CD14-positive monocyte (primary cell): ENCODE measurements around the gene TNIP1. TPM values are rescaled to one million over a fixed set of nuclear protein-coding genes. Genes with fewer than 3 reads are reported as not detected.

Experiments used
- DNase-seq, 3 donors: peaks; one replicate each; pipeline ENCODE4 v3.0.0-alpha.2; 2011 to 2022
- H2AFZ ChIP-seq: 2 replicates; pipeline ENCODE4 v1.6.0; 2012; ENCODE audit warnings: mild to moderate bottlenecking, low read depth, low read length, inconsistent platforms; ENCODE audit not compliant: insufficient read depth, poor library complexity, severe bottlenecking
- H3K27ac ChIP-seq, 2 donors: 1 replicate in 1 of 2; 2 replicates in 1 of 2; pipeline ENCODE4 v1.5.1; 2012 to 2013; ENCODE audit warnings: low read length in 2 of 2, control low read depth in 1 of 2, inconsistent platforms in 1 of 2, low read depth in 1 of 2, mild to moderate bottlenecking in 1 of 2
- H3K27me3 ChIP-seq, 2 donors: one replicate each; pipeline versions ENCODE4 v1.6.0 to v1.6.1; 2011 to 2013; ENCODE audit warnings: low read length in 2 of 2; ENCODE audit not compliant: control insufficient read depth in 2 of 2, insufficient read depth in 2 of 2
- H3K36me3 ChIP-seq, 2 donors: replicated peaks in 1 of 2; 1 replicate in 1 of 2; 2 replicates in 1 of 2; pipeline versions ENCODE4 v1.5.1 to v1.6.1; 2012 to 2013; ENCODE audit warnings: low read length in 2 of 2, control low read depth in 1 of 2, inconsistent platforms in 1 of 2, mild to moderate bottlenecking in 1 of 2; ENCODE audit not compliant: insufficient read depth in 2 of 2, control insufficient read depth in 1 of 2
- H3K4me1 ChIP-seq, 2 donors: 1 replicate in 1 of 2; 2 replicates in 1 of 2; pipeline versions ENCODE4 v1.5.1 to v1.6.1; 2012 to 2013; ENCODE audit warnings: low read length in 2 of 2, control low read depth in 1 of 2, inconsistent platforms in 1 of 2, mild to moderate bottlenecking in 1 of 2, moderate library complexity in 1 of 2; ENCODE audit not compliant: insufficient read depth in 2 of 2, control insufficient read depth in 1 of 2
- H3K4me2 ChIP-seq: replicated peaks from 2 replicates; pipeline ENCODE3; 2012; ENCODE audit warnings: low read length, moderate library complexity, mild to moderate bottlenecking; ENCODE audit not compliant: poor library complexity, severe bottlenecking; ENCODE audit errors: extremely low read depth
- H3K4me3 ChIP-seq, 3 experiments: fragments of 200-600 bp in 1 of 3; sonication (generic) in 1 of 3; replicated peaks in 1 of 3; 1 replicate in 2 of 3; 2 replicates in 1 of 3; pipeline ENCODE4 v1.5.1; 2011 to 2013; ENCODE audit warnings: low read length in 3 of 3, mild to moderate bottlenecking in 3 of 3, control low read depth in 2 of 3, low read depth in 2 of 3, inconsistent platforms in 1 of 3, moderate library complexity in 1 of 3
- H3K79me2 ChIP-seq: 2 replicates; pipeline ENCODE4 v1.6.0; 2012; ENCODE audit warnings: mild to moderate bottlenecking, control low read depth, inconsistent platforms, low read length, moderate library complexity; ENCODE audit not compliant: insufficient read depth
- H3K9ac ChIP-seq: 2 replicates; pipeline ENCODE4 v1.6.0; 2017; ENCODE audit warnings: low read length, mild to moderate bottlenecking; ENCODE audit not compliant: insufficient read depth, poor library complexity, severe bottlenecking
- H3K9me3 ChIP-seq, 2 donors: replicated peaks in 1 of 2; 1 replicate in 1 of 2; 2 replicates in 1 of 2; pipeline versions ENCODE4 v1.5.1 to v1.6.1; 2012 to 2013; ENCODE audit warnings: low read length in 2 of 2, control low read depth in 1 of 2; ENCODE audit not compliant: control insufficient read depth in 1 of 2, insufficient read depth in 1 of 2
- H4K20me1 ChIP-seq: 2 replicates; pipeline ENCODE4 v1.6.0; 2012; ENCODE audit warnings: mild to moderate bottlenecking, low read length, control low read depth, moderate library complexity; ENCODE audit not compliant: insufficient read depth
- H3K27ac Mint-ChIP-seq, 7 donors: one replicate each; pipeline ENCODE4 v1.8.0; 2020; ENCODE audit warnings: mild to moderate bottlenecking in 7 of 7, mixed read lengths in 7 of 7, moderate library complexity in 6 of 7, inconsistent platforms in 2 of 7
- H3K27me3 Mint-ChIP-seq, 3 donors: one replicate each; pipeline ENCODE4 v1.8.0; 2021 to 2022; ENCODE audit warnings: low read depth in 3 of 3, mild to moderate bottlenecking in 3 of 3, mixed read lengths in 3 of 3, moderate library complexity in 3 of 3, inconsistent platforms in 1 of 3
- H3K36me3 Mint-ChIP-seq, 2 donors: one replicate each; pipeline ENCODE4 v1.8.0; 2020; ENCODE audit warnings: mixed read lengths in 2 of 2, inconsistent platforms in 1 of 2, mild to moderate bottlenecking in 1 of 2
- H3K4me1 Mint-ChIP-seq: one replicate; pipeline ENCODE4 v1.8.0; 2020; ENCODE audit warnings: mild to moderate bottlenecking, mixed read lengths
- H3K4me3 Mint-ChIP-seq, 2 donors: one replicate each; pipeline ENCODE4 v1.8.0; 2020; ENCODE audit warnings: mild to moderate bottlenecking in 2 of 2, mixed read lengths in 2 of 2, moderate library complexity in 1 of 2
- H3K9me3 Mint-ChIP-seq, 7 donors: one replicate each; pipeline ENCODE4 v1.8.0; 2020 to 2022; ENCODE audit warnings: mixed read lengths in 7 of 7, mild to moderate bottlenecking in 6 of 7, moderate library complexity in 6 of 7, inconsistent platforms in 2 of 7
- CTCF ChIP-seq: fragments of 200-600 bp; IDR thresholded peaks from one replicate; pipeline ENCODE4 v1.8.0; 2022; ENCODE audit warnings: antibody characterized with exemption, mild to moderate bottlenecking
- WGBS: methylation state at CpG from one replicate; pipeline ENCODE4 v1.1.5; 2013; ENCODE audit warnings: missing lambda C conversion rate; ENCODE audit not compliant: insufficient coverage; 5-methylcytosine and 5-hydroxymethylcytosine counted together
- intact Hi-C, 2 donors: fragments of 100-400 bp; cut with micrococcal nuclease; formaldehyde crosslinking; loops; one replicate each; pipeline versions ENCODE4 v1.15.0 to v1.15.1; 2023
- polyA plus RNA-seq, 3 donors: library from polyadenylated mRNA; depleted of rRNA in 1 of 3; unstranded in 2 of 3; stranded (reverse) in 1 of 3; fragments of 300-500 nt in 2 of 3; fragments of >200 nt in 1 of 3; fragmentation: Illumina TruSeq in 2 of 3; gene quantifications; 1 replicate in 2 of 3; 2 replicates in 1 of 3; pipeline ENCODE4 v1.2.3, GENCODE V29; 2012 to 2021

TNIP1 gene
- polyA plus RNA-seq, 3 donors = 30.8 to 108 (median 46.4) TPM

- H3K27ac Mint-ChIP-seq = no peak overlapping the region
- 100% methylated on average over 2 of the region's 4 CpGs for WGBS
- H3K36me3 ChIP-seq = no peaks in the 10 kb centered on the region
- H3K9ac ChIP-seq = no peak overlapping the region
- no peak for TF ChIP-seq CTCF
- H3K4me2 ChIP-seq = no peak overlapping the region
- H3K4me1 Mint-ChIP-seq = peaks cover 8% of the 10 kb centered on the region
- no peak for DNase-seq
- peaks cover 0 to 8% (median 2%) of the 10 kb centered on the region in 7 donors for H3K9me3 Mint-ChIP-seq
- H3K79me2 ChIP-seq = no peaks in the 10 kb centered on the region
- H3K27me3 ChIP-seq = no peaks in the 10 kb centered on the region
- no peak overlapping the region for H3K4me3 Mint-ChIP-seq
- no peak overlapping the region for H2AFZ ChIP-seq
- H3K36me3 Mint-ChIP-seq = no peaks in the 10 kb centered on the region
- intact Hi-C loops = no loop called here
- no peak overlapping the region for H3K27ac ChIP-seq
- no peaks in the 10 kb centered on the region for H4K20me1 ChIP-seq
- peaks cover 0 to 2% (median 1%) of the 10 kb centered on the region in 3 donors for H3K27me3 Mint-ChIP-seq
- H3K9me3 ChIP-seq = no peaks in the 10 kb centered on the region
- H3K4me1 ChIP-seq = peaks cover 6 to 7% of the 10 kb centered on the region in 2 donors
- no peak overlapping the region for H3K4me3 ChIP-seq
Observed at GRCh38 chr5:151001436-151001835, 79.4 kb downstream of the TNIP1 start.

- WGBS = 74% methylated on average over 6 of the region's 7 CpGs
- Histone ChIP-seq H3K4me3 (no peak overlapping the region), H3K9me3 (no peaks in the 10 kb centered on the region), H3K9ac (no peak overlapping the region), H3K4me1 (no peaks in the 10 kb centered on the region), H3K36me3 (no peaks in the 10 kb centered on the region), H4K20me1 (no peaks in the 10 kb centered on the region), H3K27me3 (no peaks in the 10 kb centered on the region), H3K4me2 (no peak overlapping the region), H3K79me2 (no peaks in the 10 kb centered on the region), H2AFZ (no peak overlapping the region), H3K27ac (no peak overlapping the region)
- intact Hi-C loops = no loop called here
- no peak for DNase-seq
- no peak overlapping the region for H3K4me3 Mint-ChIP-seq
- H3K4me1 Mint-ChIP-seq = no peaks in the 10 kb centered on the region
- peaks cover 0 to 9% (median 6%) of the 10 kb centered on the region in 7 donors for H3K9me3 Mint-ChIP-seq
- H3K36me3 Mint-ChIP-seq = no peaks in the 10 kb centered on the region
- peaks cover 0 to 2% (median 0%) of the 10 kb centered on the region in 3 donors for H3K27me3 Mint-ChIP-seq
- H3K27ac Mint-ChIP-seq = no peak overlapping the region
- no peak for TF ChIP-seq CTCF
Observed at GRCh38 chr5:150999704-151000442, 81.0 kb downstream of the TNIP1 start.
